OCI-M2 (cell line): ENCODE measurements around the gene CD7.
A peak's percentile ranks its signal among the peaks of the same experiment; 100 is the strongest.
"Not testable (repeated sequence)": the region's sequence is repeated elsewhere in the genome, so short reads cannot be mapped to it uniquely, and the experiment has no call there.

ENCODE experiments used
- DNase-seq: peaks from one replicate; lab custom pipeline; 2025; ENCODE audit not compliant: unreplicated experiment; lab: John Stamatoyannopoulos, UW

The CD7 gene

DNA sequence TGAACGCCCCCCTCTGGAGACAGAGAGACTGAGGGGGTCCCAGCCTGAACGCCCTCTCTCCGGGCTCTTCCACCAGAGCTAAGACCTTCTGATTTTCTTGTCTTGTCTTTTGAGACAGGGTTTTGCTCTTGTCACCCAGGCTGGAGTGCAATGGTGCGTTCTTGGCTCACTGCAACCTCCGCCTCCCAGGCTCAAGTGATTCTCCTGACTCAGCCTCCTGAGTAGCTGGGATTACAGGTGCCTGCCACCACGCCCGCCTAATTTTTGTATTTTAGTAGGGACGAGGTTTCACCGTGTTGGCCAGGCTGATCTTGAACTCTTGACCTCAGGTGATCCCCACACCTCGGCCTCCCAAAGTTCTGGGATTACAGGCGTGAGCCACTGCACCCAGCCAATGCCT, 30.6 kb upstream of the CD7 start:
- DNase-seq = not testable (repeated sequence)

DNA sequence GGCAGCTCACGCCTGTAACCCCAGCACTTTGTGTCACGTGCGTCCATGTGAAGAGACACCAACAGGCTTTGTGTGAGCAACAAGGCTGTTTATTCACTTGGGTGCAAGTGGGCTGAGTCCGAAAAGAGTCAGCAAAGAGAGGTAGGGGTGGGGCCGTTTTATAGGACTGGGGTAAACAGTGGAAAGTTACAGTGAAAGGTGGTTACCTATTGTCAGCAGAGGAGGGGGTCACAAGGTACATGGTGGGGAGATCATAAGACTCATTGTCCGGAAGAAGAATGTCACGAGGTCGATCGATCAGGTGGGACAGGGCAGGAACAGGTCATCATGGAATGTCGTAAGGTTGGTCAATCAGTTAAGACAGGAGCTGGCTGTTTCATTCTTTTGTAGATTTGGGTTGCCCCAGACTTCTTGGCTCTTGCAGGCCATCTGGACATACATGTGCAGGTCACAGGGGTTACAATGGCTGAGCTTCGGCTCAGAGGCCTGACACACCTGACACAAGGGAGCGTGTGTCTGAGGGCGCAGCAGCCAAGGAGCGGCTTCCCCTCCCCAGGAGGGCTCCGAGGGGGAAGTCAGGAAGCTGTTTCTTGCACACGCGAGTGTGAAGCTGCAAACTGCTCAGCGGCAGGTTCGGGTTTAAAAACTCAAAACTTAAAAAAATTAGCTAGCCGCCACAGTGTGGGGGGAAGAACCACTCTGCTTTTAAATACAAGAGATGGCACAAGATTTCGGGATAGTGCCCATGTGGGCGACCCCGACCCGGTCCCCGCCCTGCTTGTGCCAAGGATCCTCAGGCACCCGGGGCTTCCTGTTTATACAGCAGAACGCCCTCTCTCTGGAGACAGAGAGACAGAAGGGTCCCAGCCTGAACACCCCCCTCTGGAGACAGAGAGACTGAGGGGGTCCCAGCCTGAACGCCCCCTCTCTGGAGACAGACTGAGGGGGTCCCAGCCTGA, 29.2 kb upstream of the CD7 start:
- DNase-seq = no peak

DNA sequence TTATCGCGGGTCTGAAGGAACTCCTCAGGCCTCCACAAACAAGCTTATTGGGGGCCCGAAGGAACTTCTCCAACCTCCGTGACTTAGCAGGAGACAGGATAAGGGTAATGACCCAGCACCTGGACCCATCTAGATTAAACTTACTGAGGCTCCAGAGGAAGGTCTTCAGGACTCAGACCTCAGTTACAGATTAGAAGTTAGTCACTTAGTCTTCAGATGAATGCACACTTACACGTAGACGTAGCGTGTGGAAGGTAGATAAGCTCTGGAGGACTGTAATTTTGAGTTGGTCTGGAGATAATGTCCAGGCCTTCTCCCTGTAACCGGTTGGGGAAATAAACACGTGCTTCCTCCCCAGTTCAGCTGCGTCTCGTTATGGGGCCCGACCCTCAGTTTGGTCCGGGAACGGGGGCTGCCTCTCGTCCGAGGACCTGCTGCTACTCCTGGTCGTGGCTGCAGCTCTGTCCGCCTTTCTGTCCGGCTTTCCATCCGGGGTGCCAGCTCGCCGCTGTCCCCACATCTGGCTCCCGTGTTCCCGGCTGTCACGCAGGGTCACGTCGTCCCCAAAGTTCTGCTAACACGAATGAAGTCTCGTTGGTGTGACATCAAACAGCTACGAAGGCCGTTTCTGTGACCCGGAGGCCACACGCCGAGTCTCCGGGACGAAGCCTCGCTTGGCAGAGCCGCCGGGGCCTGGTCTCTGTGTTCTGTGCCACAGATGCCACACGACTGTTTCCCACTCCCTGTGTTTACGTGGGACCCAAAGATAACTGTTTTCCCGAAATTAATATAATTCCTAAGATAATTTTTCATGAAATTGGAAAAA, 28.0 kb upstream of the CD7 start:
- DNase-seq = peak; percentile 45

DNA sequence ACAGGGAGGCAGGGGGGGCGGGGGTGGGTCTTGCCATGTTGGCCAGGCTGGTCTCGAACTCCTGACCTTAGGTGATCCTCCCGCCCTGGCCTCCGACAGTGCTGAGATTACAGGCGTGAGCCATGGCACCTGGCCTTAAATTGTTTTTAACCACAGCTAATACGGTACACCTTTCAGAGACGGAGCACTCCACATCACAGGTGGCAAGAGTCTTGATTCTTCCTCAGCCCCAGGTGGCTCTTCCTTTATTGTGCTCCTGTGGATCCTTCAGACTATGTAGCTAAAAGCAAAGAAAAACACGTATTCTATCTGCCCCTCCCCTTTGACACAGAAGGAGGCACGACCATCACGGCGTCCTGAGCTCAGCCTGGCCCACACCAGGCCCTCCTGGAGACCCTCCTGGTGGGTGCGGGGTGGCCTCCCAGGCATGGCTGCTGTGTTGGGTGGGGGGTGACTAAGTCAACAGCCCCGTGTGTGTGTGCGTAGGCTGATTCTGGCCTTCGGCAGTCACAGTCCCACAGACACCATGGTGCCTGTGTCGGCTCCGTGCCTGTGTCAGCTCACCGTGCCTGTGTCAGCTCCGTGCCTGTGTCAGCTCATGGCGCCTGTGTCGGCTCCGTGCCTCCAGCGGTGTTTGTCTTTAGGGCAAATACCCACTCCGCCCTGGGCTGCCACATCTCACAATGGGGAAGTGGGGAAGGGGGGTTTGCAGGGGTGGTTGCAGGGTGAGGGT, 26.9 kb upstream of the CD7 start:
- DNase-seq = no peak

DNA sequence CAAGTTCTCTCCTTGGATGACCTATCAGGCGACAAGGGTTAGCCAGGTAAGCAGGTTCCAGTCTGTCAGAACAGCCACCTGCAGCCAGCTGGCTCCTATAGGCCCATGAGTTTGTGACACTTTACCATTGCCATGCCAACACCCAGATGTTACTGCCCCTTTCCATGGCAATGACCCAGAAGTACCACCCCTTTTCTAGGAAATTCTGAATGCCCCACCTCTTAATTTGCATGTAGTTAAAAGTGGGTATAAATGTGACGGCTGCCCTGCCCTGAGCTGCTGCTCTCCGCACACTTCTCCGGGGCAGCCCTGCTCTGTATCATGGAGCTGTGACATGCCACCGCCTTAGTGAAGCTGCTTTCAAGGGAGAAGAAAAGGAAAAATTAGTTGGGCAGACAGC, 26.2 kb upstream of the CD7 start:
- no peak for DNase-seq

DNA sequence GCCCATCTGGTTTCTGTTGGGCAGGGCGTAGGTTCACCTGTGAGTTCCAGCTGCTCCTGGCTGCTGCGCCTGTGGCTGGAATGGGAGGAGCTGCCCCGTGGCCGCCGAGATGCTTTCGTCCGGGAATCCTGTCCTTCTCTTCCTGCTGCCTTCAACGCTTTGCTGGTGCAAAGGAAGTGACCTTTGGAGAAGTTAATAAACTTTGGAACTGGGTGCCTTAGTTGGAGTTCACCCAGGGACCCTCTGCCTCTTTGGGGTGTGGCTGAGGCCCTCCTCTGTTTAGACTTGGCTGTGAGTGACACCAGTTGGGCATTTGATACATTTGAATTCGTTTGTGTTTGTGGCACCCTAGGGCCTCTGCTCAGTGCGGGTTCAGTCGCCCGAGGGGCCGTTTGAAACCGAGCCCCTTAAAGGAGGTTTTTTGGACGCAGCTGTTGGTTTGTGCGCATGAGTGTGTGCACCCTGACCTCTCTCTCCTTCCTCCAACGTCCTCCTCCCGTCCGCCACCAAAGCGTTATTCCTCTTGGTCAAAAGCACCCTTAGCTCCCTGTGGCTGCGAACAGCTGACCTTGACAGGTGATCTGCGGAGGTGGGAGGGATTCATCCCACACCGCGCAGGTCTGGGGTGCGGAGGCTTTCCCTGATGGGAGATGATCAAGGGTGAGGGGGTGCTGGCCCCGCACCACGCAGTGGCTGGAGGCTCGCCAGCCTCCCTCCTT, 25.1 kb upstream of the CD7 start:
- DNase-seq = no peak

DNA sequence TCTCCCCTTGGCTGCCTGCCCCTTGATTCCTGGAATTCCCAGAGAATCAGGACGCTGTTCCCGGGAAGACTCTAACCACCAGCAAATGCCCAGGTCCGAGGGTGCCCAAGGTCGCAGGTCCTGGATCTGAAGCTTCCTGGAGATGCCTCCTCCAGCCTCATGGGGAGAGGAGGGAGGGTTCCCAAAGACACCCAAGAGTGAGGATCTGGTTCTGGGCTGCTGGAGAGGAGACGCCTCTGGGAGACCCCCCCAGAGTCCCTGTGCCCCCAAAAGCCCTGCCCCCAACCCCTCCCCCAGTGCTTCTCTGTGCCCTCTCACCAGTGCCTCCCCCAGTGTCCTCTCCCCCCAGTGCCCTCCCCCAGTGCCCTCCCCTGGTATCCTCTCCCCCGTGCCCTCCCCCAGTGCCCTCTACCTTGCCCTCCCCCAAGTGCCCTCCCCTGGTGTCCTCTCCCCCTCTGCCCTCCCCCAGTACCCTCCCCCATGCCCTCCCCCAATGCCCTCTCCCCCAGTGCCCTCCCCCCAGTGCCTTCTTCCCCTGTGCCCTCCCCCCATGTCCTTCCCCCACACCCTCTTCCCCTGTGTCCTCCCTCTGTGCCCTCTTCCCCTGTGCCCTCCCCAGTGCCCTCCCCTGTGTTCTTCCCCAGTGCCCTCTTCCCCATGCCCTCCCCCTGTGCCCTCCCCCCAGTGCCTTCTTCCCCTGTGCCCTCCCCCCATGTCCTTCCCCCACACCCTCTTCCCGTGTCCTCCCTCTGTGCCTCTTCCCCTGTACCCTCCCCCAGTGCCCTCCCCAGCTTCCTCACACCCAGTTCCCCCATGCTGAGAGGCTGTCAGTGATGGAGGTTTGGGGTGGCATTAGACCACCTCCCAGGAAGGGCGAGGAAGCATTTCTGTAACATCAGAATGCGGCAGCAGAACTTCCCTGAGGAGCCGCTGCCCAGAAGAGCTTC, 22.5 kb upstream of the CD7 start:
- DNase-seq = no peak

DNA sequence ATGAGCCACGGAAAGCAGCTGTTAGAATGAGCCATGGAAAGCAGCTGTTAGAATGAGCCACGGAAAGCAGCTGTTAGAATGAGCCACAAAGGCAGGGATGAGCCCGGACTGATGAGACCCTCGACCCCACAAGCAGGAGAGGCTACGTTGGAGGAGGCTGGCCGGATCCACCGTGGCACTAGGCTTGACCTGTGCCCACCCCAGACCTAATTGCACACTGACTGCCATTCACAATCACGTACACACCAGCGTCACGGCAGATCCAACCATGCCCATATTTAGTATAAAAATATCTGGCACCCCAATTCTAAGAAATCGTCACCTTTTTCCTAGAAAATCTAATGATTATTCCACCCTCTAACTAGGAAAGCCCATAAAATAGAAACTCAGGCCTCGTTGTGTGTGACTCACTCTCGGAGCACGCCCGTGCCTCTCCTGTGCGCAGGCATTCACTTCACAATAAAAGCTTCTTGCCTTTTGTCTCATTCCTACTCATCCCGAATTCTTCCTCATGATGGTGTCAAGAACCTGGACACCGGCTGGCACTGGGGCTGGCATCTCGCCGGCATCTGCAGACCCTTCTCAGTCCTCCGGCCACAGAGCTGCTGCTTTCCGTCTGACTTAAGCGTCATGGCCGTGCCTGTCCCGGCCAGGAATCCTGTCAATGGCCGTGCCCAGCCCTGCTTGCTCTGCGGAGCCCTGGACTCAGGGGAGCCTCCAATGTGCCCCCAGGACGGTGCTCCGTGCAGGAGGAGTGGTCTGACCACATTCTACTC, 21.6 kb upstream of the CD7 start:
- no peak for DNase-seq

DNA sequence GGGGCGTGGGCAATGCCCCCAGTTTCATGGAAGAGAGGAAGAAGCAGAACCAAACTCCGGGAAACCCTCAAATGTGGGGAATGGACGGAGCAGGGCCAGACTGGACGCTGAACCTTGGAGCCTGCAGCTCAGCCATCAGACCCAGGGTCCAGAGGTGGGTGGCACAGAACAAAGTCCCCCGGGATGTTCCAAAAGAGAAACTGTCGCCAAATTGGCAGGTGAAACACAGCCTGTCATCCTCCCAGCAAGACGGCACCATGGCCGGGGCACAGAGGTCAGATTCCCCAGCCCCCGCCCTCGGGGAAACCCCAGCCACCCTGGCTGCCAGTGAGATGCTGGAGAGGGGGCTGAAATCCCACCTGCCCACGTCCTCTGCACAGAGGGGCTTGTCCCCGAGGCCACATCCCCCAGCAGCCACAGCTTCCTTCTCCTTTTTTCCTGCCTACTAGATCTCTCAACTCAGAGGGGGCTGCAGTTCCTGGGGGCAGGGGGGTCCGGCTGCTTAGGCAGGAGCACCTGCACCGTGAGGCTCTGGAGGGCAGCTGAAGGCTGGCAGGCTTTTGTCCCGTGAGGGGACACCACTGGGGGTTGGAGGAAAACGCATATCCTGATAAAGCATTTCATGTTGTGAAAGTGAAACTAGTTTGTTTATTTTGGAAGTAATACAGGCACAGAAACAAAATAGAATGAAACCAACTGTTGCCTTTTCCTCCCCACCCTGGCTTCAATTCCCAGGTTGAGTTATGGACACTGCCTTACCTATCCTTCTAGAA, 17.4 kb upstream of the CD7 start:
- no peak for DNase-seq

DNA sequence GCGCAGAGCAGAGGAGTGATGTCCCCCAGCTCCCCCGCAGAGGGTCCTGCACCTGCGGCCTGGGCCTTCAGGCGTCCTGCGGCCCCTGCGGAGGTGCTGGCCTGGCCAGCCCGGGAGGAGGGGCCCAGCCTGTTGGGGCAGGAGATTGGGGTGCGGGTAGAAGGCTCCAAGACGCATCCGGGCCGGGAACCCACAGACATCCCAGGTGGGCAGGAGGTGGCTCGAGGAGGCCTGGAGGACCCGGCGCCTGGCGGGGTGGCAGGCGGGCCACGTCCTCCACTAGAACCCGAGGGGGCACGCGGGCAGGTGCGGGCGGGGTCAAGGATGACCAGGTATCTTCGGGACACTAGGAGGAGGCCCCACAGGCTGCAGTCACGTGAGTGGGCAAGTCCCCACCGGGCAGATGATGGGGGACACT, 16.8 kb upstream of the CD7 start:
- no peak for DNase-seq

DNA sequence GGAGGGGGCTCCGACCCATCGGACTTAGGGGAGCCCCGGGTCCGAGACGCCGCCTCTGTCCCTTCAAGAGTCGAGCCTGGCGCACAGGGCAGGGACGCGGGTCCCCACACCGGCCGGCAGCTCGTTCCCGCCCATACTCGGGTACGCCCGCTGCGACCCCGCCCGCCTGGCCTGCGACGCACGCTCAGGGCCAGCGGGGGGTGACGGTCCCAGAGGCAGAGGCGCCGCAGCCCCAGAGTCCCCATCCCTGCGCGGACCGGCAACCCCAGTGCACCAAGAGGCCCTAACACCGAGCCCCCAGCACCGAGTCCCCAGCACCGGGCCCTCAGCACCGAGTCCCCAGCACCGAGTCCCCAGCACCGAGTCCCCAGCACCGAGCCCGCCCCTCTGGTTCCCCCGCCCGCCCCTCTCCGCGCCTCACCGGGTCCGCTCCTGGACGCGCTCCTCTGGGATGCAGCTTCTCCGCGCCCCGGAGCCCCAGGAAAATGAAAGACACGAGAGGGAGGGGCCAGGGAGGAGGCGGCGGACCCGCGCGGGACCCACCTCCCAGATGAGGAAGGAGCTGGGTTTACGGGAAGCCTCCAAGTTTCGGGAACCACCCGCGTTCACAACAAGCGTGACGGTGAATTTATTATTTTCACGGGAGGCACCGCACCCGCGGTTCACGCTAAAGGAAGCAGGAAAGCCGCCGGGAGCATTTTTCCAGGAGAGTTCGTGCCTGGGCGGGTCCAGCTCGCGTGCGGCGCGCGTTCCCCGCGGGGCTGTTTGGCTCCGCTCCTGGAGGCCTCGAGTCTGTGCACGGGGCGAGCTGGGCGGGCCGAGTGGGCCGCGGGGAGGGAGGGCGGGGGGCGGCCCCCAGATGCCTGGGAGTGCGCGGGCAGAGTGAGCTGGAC, 16.1 kb upstream of the CD7 start, which contains the start of gene SECTM1:
SECTM1 (minus strand) TSS at position 488 of the 893 bp plus-strand sequence. CDS start 6,526 bp downstream, outside the sequence.
- no peak for DNase-seq

DNA sequence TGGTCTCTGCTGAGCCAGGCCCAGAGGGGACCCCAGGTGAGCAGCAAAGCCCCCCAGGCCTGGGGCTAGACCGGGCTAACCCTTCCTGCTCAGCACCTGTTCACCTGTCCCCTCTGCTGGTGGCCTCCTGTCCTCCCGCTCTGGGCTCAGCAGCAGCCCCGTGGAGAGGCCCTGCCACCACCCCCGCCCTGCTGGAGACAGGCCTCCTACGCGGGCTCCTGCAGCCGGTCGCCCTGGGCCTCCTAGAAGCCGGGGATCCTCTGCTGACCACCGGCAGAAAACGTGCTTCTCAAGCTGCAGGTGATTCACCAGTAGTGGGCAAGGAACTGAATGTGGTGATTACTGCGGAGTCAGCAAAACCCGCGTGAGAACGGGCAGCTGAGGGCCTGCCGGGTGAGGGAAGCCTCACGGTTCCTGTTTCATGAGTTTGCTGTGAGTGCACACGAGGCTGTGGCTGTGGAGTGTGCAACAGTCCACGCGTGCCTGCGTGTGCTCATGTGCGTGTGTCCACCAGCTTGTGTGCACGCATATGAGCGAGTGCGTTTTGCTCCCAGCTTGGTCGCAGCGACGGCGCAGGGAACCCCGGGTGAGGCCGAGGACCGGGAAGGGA, 15.4 kb upstream of the CD7 start:
- no peak for DNase-seq

DNA sequence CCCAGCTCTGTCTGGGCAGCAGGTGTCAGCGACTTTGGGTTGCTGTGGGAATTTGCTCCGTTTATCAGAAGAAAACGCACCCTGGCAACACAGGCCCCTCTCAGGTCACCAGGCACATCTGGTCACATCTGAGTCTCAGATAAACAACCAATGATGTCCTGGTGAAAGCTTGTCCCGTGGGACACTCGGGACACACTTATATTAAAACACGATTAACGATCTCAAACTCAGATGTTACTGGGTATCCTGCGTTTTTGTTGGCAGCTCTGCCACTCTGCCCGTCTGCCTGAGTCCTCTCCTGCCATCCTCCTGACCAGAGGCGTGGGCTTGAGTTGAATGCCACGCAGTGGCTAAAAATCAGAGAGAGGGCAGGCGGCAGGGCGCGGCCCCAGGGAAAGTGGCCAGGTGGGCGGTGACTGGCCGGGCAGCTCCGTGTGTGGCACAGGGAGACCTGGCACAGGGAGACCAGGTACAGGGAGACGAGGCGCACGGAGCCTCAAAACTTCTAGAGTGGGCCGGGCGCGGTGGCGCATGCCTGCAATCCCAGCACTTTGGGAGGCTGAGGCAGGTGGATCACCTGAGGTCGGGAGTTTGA, 14.0 kb upstream of the CD7 start:
- no peak for DNase-seq

DNA sequence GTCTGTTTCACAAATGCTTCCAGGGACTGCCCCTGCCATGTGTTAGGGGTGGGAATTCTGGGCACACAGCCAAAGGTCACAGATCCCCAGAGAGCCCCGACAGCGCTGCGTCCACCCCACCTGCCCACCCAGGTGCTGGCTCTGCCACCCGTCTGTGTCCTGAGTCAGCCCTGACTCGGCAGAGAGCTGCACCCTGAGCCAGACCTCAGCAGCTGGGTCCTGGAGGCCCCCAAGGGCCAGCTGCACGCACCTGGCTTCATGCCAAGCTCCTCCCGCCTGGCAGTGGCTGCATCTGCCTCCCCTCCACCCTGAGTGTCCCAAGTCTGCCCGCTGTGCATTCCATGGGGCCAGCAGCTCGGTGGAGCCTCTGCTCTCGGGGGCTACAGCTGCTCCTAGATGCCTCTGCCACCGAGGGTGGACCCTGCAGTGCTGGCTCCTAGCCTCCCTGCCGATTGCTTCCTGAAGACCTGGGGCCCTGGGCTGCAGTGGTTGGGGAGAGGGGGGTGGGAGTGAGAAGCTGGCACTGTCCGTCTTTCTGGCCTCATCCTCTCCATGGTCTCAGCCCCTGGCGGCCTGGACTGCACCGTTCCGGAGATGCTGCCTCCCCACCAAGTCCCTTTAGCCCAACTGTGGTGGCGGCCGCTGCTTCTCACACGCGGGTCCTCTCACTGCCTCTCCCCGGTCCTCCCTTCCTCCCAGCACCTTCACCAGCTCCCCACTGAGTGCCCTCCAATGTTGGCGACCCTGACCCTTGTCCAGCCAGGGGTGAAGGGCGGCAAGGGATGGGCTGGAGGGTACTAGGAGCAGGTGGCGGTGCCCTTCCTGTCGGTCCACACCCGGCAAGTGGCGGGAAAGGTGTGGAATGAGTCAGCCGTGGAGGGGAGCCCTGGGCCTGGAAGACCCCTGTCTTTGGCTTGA, 13.2 kb upstream of the CD7 start:
- no peak for DNase-seq

DNA sequence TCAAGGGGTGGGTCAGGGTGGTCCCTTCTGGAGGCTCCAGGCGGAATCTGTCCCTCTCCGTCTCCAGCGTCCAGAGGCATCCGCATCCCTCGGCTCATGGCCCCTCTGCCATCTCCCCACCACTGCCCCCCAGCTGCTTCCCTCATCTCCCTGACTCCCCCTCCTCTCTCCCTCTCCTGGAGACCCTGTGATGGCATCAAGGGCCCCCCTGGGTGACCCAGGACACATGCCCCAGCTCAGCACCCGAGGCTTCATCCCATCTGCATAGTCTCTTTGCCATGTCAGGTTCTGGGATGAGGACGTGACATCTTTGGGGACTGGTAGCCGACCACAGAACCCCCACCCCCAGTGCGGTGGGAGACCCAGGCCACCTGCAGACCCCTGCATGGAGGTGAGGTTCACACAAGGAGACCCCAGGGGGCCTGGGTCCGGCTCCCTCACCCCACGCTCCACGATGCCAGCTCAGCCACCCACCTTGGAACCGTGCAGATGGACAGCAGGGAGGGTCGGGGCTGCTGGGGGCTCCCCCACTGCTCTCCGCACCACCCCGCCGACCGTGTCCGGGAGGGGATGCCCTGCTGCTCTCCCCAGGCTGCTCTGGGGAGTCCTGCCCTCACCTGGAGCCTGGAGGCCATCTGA, 12.4 kb upstream of the CD7 start:
- no peak for DNase-seq
